ENCODE measurements around the gene MED25. TPM values are rescaled to one million over a fixed set of nuclear protein-coding genes. Genes with fewer than 3 reads are reported as not detected.
A peak's percentile ranks its signal among the peaks of the same experiment; 100 is the strongest.

MED25 gene
- total RNA-seq, 1 donor from 2014 or later, result 58.1 TPM

DNA sequence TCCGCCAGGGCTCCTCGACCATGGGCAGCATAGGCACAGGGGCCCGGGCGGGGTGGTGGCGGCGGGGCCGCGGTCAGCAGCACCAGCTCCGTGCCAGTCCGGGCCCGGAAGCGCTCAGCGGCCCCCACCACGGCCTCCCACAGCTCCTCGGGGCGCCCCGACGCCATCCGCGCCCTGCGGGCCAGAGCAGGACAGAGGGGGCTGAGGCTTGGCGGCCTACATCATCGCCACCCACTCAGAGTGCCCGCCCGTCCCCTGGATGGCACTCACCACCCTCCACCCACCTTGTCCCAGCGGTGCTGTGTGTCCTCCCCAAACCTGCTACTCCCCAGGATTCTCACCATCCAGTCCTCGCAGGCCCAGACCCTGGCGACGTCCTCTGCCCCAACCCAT lies 55.0 kb downstream of the MED25 start:
- H3K36me3 Mint-ChIP-seq (ENCODE audit: unreplicated experiment), result peaks cover 4% of the 10 kb centered on the region
- DNase-seq (ENCODE audit: extremely low spot score, unreplicated experiment), result no peak
- H3K9me3 Mint-ChIP-seq (ENCODE audit: unreplicated experiment), result no peaks in the 10 kb centered on the region
- no peaks in the 10 kb centered on the region for H3K27me3 Mint-ChIP-seq (ENCODE audit: unreplicated experiment)
- TF ChIP-seq, protein P1, sequence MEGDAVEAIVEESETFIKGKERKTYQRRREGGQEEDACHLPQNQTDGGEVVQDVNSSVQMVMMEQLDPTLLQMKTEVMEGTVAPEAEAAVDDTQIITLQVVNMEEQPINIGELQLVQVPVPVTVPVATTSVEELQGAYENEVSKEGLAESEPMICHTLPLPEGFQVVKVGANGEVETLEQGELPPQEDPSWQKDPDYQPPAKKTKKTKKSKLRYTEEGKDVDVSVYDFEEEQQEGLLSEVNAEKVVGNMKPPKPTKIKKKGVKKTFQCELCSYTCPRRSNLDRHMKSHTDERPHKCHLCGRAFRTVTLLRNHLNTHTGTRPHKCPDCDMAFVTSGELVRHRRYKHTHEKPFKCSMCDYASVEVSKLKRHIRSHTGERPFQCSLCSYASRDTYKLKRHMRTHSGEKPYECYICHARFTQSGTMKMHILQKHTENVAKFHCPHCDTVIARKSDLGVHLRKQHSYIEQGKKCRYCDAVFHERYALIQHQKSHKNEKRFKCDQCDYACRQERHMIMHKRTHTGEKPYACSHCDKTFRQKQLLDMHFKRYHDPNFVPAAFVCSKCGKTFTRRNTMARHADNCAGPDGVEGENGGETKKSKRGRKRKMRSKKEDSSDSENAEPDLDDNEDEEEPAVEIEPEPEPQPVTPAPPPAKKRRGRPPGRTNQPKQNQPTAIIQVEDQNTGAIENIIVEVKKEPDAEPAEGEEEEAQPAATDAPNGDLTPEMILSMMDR (IDR thresholded peaks at IDR 0.05), result no peak
- no peak overlapping the region for H3K27ac Mint-ChIP-seq (ENCODE audit: unreplicated experiment)
- no peak overlapping the region for H3K4me3 Mint-ChIP-seq (ENCODE audit: unreplicated experiment)
- peaks cover 23% of the 10 kb centered on the region for H3K4me1 Mint-ChIP-seq (ENCODE audit: unreplicated experiment)

DNA sequence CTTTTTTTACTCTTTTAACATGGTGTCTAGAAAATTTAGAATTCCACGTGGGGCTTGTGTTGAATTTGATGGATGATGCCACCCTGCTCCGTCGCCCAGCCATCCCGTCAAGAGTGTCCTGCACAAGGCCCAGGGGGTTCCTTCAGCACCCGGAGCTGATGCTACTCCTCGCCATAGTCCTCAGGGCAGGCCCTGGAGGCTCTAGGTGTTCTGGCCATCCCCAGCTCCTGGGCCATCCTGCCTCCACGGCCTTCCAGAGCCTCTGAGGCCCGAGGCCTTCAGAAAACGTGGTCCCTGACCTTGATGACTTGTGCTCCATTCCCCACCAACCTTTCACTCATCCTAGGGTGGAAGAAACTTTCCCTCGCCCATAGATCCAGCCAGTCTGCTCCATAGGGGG lies 55.7 kb downstream of the MED25 start:
- Mint-ChIP-seq H3K36me3 (ENCODE audit: unreplicated experiment) (peaks cover 5% of the 10 kb centered on the region), H3K4me3 (ENCODE audit: unreplicated experiment) (no peak overlapping the region), H3K27ac (ENCODE audit: unreplicated experiment) (peak overlapping the region; percentile 44), H3K4me1 (ENCODE audit: unreplicated experiment) (peaks cover 26% of the 10 kb centered on the region), H3K27me3 (ENCODE audit: unreplicated experiment) (no peaks in the 10 kb centered on the region), H3K9me3 (ENCODE audit: unreplicated experiment) (no peaks in the 10 kb centered on the region)
- TF ChIP-seq, protein P1 (IDR thresholded peaks at IDR 0.05), result no peak
- no peak for DNase-seq (ENCODE audit: extremely low spot score, unreplicated experiment)

DNA sequence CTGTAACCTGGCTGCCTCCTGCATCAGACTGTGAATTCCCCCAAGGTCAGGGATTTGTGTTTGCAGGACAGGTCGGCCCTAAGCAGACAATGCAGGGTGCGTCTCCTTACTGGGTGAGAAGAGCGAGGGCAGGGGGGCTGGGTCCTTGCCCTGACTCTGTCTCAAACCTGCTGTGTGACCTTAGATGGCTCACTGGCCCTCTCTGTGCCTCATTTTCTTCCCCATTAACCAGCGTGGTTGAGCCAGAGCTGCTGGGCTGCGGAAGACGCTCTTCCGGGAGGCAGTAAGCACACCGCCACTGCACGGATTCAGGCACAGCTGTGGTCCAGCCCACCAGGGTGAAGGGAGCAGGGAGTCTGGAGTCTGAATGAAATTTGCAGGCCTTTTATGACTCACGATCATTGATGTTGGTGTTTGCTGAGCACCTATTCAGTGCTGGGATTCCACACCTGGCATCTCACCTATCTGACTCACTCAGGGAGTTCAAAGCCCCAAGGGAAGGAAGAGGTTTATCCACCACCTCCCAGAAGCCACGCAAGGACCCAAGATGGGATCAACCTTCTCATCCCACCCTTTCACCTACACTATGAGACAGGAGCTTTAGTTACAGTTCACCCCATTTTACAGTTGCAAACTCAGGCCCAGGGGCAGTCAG lies 56.5 kb downstream of the MED25 start:
- peaks cover 12% of the 10 kb centered on the region for H3K36me3 Mint-ChIP-seq (ENCODE audit: unreplicated experiment)
- TF ChIP-seq, protein P1 (IDR thresholded peaks at IDR 0.05), result no peak
- H3K9me3 Mint-ChIP-seq (ENCODE audit: unreplicated experiment), result no peaks in the 10 kb centered on the region
- H3K4me3 Mint-ChIP-seq (ENCODE audit: unreplicated experiment), result peak overlapping the region; percentile 44
- peak overlapping the region; percentile 64 for H3K27ac Mint-ChIP-seq (ENCODE audit: unreplicated experiment)
- peaks cover 29% of the 10 kb centered on the region for H3K4me1 Mint-ChIP-seq (ENCODE audit: unreplicated experiment)
- DNase-seq (ENCODE audit: extremely low spot score, unreplicated experiment), result no peak
- H3K27me3 Mint-ChIP-seq (ENCODE audit: unreplicated experiment), result no peaks in the 10 kb centered on the region

DNA sequence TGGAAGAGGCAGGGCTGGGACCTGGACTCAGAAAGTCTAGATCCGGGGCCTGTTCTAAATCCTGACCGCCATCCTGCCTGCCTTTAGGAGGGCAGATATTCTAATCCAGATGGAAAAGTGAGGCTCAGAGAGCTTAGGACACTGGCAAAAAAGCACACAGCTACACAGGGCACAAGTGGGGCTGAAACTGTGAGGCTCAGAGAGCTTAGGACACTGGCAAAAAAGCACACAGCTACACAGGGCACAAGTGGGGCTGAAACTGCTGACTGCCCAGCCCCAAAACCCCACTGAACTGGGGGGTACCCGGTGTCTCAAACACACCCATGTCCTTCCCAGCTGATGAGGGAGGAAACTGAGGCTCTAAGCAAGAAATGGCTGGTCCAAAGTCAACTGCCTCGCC lies 57.1 kb downstream of the MED25 start:
- no peak overlapping the region for H3K27ac Mint-ChIP-seq (ENCODE audit: unreplicated experiment)
- no peaks in the 10 kb centered on the region for H3K9me3 Mint-ChIP-seq (ENCODE audit: unreplicated experiment)
- no peaks in the 10 kb centered on the region for H3K27me3 Mint-ChIP-seq (ENCODE audit: unreplicated experiment)
- H3K4me1 Mint-ChIP-seq (ENCODE audit: unreplicated experiment), result peaks cover 27% of the 10 kb centered on the region
- TF ChIP-seq, protein P1 (IDR thresholded peaks at IDR 0.05), result no peak
- H3K4me3 Mint-ChIP-seq (ENCODE audit: unreplicated experiment), result no peak overlapping the region
- peaks cover 14% of the 10 kb centered on the region for H3K36me3 Mint-ChIP-seq (ENCODE audit: unreplicated experiment)
- DNase-seq (ENCODE audit: extremely low spot score, unreplicated experiment), result no peak

DNA sequence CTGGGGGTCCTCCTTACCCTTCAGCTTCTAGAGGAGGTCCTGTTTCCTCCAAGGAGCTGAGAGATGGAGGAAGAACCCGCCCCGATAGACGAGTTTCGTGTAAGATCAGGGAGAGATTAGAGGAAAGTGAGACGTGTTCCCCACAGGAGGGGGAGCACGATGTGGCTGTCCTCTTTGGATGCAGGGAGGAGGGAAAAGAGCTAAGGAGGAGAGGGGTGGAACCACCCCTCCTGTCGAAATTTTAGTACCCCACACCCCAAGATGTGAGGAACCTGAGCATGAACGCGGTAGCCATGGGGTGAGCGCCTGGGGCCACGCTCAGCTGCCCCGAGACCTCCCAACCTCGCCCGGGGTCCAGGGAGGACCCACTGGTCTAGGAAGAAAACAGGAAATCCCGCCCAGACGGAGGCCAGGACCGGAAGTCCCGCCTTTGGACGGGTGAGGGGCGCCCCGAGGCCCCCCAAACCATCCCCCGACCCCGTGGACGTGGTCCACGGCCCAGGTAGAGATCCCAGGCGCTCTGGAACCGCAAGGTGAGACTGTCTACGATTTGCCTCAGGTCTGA lies 57.9 kb downstream of the MED25 start:
- H3K27me3 Mint-ChIP-seq (ENCODE audit: unreplicated experiment), result no peaks in the 10 kb centered on the region
- H3K9me3 Mint-ChIP-seq (ENCODE audit: unreplicated experiment), result no peaks in the 10 kb centered on the region
- TF ChIP-seq, protein P1 (IDR thresholded peaks at IDR 0.05), result no peak
- H3K36me3 Mint-ChIP-seq (ENCODE audit: unreplicated experiment), result peaks cover 20% of the 10 kb centered on the region
- H3K4me3 Mint-ChIP-seq (ENCODE audit: unreplicated experiment), result no peak overlapping the region
- no peak overlapping the region for H3K27ac Mint-ChIP-seq (ENCODE audit: unreplicated experiment)
- peaks cover 23% of the 10 kb centered on the region for H3K4me1 Mint-ChIP-seq (ENCODE audit: unreplicated experiment)
- no peak for DNase-seq (ENCODE audit: extremely low spot score, unreplicated experiment)

Measured in osteocyte (in vitro differentiated cells).